LNCaP clone FGC (cell line): ENCODE measurements around the gene MYH7.

Source experiments
- DNase-seq: peaks from one replicate; pipeline ENCODE4 v3.0.0-alpha.2; 2011; ENCODE audit warnings: low read depth
- H3K4me3 ChIP-seq: 2 replicates; pipeline ENCODE4 v1.5.1; 2011; ENCODE audit warnings: mild to moderate bottlenecking, low read depth, low read length, control low read depth
- TF ChIP-seq, protein P1 (sequence below): IDR thresholded peaks from 2 replicates; pipeline ENCODE4 v1.5.1; 2012; ENCODE audit warnings: mild to moderate bottlenecking; ENCODE audit not compliant: control insufficient read depth, insufficient read depth; ENCODE audit errors: extremely low read depth

Gene MYH7

DNA sequence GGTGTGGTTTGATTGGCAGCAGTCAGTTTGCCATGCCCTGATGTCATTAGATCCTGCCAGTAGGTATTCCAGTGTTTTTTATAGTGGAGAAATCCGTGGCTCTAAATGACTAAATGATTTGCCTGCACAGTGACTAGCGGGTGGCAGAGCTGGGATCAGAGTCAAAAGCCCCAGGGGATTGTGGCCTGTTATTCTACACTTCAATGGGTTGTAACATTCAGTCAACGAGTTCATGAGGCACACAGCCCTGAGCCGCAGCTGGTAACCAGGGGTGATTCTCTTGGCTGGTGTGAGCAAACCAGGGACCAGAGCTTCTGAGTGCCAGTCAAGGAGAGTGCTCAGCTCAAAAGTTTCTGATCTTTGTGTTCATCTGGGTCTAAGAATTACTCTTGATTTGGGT lies 29.2 kb downstream of the MYH7 start:
- no peak overlapping the region for H3K4me3 ChIP-seq
- no peak for DNase-seq
- TF ChIP-seq, protein P1, sequence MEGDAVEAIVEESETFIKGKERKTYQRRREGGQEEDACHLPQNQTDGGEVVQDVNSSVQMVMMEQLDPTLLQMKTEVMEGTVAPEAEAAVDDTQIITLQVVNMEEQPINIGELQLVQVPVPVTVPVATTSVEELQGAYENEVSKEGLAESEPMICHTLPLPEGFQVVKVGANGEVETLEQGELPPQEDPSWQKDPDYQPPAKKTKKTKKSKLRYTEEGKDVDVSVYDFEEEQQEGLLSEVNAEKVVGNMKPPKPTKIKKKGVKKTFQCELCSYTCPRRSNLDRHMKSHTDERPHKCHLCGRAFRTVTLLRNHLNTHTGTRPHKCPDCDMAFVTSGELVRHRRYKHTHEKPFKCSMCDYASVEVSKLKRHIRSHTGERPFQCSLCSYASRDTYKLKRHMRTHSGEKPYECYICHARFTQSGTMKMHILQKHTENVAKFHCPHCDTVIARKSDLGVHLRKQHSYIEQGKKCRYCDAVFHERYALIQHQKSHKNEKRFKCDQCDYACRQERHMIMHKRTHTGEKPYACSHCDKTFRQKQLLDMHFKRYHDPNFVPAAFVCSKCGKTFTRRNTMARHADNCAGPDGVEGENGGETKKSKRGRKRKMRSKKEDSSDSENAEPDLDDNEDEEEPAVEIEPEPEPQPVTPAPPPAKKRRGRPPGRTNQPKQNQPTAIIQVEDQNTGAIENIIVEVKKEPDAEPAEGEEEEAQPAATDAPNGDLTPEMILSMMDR = no peak

DNA sequence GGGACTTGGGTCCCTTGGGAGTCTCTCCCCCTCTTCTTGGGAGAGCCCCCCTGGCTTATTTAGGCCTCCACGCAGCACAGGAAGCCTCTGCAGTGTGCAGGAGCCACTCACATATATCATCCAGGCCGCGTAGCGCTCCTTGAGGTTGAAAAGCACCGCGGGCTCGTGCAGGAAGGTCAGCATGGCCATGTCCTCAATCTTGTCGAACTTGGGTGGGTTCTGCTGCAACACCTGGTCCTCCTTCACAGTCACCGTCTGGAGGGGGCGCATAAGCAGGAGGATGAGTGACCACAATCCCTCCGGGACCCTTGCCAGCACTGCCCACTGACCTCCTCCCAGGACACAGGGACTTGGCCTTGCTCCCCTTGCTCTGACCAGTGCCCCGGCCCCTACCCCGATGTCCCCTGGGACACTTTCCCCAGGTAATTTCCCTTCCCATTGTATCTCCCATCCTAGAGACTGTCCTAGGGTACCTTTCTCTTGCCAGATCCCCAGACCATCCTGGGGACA lies 29.9 kb downstream of the MYH7 start:
- TF ChIP-seq, protein P1 = no peak
- no peak overlapping the region for H3K4me3 ChIP-seq
- no peak for DNase-seq

DNA sequence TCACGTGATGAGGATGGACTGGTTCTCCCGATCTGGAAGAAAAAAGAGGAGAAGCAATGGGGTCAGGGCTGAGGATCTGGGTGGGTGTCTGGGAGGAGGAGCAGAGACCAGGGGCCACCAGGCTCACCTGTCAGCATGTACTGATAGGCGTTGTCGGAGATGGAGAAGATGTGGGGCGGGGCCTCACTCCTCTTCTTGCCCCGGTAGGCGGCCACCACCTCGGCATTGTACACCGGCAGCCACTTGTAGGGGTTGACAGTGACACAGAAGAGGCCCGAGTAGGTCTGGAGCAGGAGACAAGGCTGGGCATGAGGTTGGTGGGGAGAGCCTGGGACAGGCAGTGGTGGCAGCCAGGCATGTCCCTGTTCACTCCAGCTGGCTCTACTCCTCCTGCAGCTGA lies 30.4 kb downstream of the MYH7 start:
- no peak overlapping the region for H3K4me3 ChIP-seq
- DNase-seq = no peak
- TF ChIP-seq, protein P1 = no peak

DNA sequence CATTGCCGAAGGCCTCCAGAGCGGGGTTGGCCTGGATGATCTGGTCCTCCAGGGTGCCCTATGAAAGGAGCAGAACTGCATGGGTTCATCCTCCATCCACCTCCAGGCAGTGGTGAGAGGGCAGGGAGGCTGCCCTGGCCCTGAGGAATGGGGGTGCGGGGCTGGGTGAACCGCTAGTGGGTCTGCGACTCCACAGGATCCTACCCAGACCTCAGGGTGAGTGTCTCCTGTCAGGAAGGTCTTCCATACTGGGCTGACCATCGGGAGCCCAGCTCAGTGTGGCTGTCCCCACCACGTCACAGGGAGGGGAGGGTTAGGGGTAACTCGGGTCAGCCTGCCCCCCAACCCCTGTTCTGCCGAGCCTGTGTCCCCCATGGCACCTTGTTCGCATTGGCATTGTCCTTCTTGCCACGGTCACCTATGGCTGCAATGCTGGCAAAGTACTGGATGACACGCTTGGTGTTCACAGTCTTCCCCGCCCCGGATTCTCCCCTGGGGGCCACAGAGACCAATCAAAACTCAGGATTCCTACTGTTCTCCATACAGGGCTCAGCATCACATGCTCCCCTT lies 31.0 kb downstream of the MYH7 start:
- no peak overlapping the region for H3K4me3 ChIP-seq
- DNase-seq = no peak
- TF ChIP-seq, protein P1 = no peak

DNA sequence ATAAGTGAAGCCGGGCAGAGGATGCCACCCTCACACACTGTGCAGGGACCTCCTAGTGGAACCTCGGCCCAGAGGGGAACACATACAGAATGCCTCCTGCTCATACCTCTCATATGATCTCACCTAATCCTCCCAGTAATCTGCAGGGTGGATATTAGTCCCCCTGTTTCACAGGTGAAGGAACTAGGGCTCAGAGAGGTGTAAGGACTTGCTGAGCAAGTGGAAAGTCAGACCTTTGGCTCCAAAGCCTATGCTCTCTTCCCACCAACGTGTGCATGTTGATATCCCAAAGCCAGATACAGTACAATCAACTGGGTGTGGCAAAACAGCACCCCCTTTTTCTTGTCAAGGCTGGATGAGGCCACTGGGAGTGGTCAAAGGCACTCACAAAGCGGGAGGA lies 31.6 kb downstream of the MYH7 start:
- no peak for DNase-seq
- TF ChIP-seq, protein P1 = no peak

DNA sequence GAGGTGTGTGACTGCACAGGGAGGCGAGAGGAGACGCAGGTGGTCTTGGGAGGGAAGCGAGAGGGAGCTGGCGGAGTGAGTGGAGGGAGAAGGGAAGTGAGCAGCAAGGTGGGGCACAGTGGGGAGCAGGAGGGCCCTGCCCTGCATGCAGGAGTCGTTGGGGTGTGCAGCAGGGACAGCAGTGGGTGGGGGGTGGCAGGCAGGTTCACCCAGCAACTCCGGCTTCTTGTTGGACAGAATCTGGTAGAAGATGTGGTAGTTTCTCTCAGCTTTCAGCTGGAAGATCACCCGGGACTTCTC lies 32.4 kb downstream of the MYH7 start:
- TF ChIP-seq, protein P1 = no peak
- DNase-seq = no peak
- no peak overlapping the region for H3K4me3 ChIP-seq

More for the DNA sequence above, 31.6 kb downstream of the MYH7 start:
- H3K4me3 ChIP-seq = no peak overlapping the region

DNA sequence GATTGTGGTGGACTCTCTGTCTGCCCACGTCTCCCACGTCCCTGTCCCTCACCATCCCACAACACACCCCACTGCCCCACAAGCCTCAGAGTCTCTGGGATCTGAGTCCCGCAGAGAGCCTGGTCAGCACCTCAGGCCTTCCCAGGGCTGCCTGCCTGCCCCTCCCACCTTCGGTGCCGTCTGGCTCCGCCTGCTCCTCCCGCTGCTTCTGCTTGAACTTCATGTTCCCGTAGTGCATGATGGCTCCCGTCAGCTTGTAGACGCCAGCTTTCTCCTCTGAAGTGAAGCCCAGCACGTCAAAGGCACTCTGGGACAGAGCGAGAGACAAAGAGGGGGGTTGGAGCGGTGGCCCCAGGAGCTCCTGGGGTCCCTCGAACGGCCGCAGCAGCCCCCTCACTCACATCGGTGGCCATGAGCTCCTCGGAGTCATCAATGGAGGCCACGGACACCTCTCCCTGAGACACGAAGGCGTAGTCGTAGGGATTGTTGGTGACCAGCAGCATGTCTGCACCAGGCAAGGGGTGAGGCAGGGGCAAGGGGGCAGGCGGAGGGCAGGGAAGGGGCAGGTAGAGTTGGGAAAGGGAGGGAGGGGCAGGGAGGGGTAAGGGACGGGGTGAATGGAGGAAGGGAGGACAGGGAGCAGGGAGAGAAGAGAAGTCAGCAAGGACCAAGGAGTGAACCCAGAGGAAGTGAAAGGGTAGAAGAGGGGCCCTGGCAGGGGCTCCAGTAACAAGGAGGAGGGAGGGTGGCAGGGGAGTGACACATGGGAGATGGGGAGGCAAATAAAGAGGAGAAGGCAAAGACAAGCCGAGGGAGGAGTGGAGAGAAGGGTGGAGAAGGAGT lies 32.9 kb downstream of the MYH7 start:
- peak overlapping the region; percentile 30 for H3K4me3 ChIP-seq
- no peak for DNase-seq
- TF ChIP-seq, protein P1 = no peak
